Testis (tissue), 3 donors: Measurements from ENCODE around the gene ZMYND19. TPM values are rescaled to one million over a fixed set of nuclear protein-coding genes. Genes with fewer than 3 reads are reported as not detected.
A peak's percentile ranks its signal among the peaks of the same experiment; 100 is the strongest.

Experiments
- DNase-seq: peaks from one replicate; pipeline ENCODE4 v3.0.0-alpha.2; 2019
- H3K27ac ChIP-seq, 2 donors: fragments of 200-600 bp; sonication (generic); one replicate each; pipeline ENCODE4 v1.5.1; 2019
- H3K27me3 ChIP-seq: fragments of 200-600 bp; sonication (generic); one replicate; pipeline ENCODE4 v1.5.1; 2019
- H3K36me3 ChIP-seq: fragments of 200-600 bp; sonication (generic); one replicate; pipeline ENCODE4 v1.5.1; 2017; ENCODE audit warnings: low read depth; ENCODE audit errors: missing control alignments
- H3K4me1 ChIP-seq: fragments of 200-600 bp; sonication (generic); one replicate; pipeline ENCODE4 v1.5.1; 2019
- H3K4me3 ChIP-seq, 2 donors: fragments of 200-600 bp; sonication (generic); one replicate each; pipeline ENCODE4 v1.5.1; 2017 to 2019
- H3K9me3 ChIP-seq: fragments of 200-600 bp; sonication (generic); one replicate; pipeline ENCODE4 v1.5.1; 2017
- CTCF ChIP-seq, 3 experiments: fragments of 450-650 bp in 2 of 3; fragments of 200-600 bp in 1 of 3; sonication (generic) in 1 of 3; IDR thresholded peaks; one replicate each; pipeline ENCODE4 v1.5.1; 2016 to 2019; ENCODE audit warnings: antibody characterized with exemption in 3 of 3, mild to moderate bottlenecking in 2 of 3, moderate library complexity in 1 of 3
- POLR2A ChIP-seq: fragments of 450-650 bp; IDR thresholded peaks from one replicate; pipeline ENCODE4 v1.6.1; 2017; ENCODE audit warnings: antibody characterized with exemption, mild to moderate bottlenecking, moderate library complexity
- WGBS, 2 donors: methylation state at CpG; one replicate each; pipeline ENCODE4 v1.1.5; 2018; 5-methylcytosine and 5-hydroxymethylcytosine counted together
- intact Hi-C: fragments of 100-400 bp; cut with DNase I; formaldehyde crosslinking; loops from one replicate; pipeline ENCODE4 v1.15.1; 2023; ENCODE audit warnings: low total_unique reads
- polyA plus RNA-seq: library from polyadenylated mRNA; stranded (reverse); fragments of 350-450 nt; fragmentation: Illumina TruSeq; extraction: RNeasy Lipid Tissue Mini Kit (QIAGEN cat#74804); gene quantifications from one replicate; pipeline ENCODE4 v1.2.3, GENCODE V29; 2014; ENCODE audit warnings: low read depth, low replicate concordance; ENCODE audit not compliant: insufficient read depth
- total RNA-seq, 2 donors: library from RNA; depleted of rRNA; stranded (reverse); fragments of >200 nt; gene quantifications; one replicate each; pipeline ENCODE4 v1.2.3, GENCODE V29; 2016

Gene ZMYND19
- total and polyA plus RNA-seq, 3 donors from 2014 or later: 72.2 to 81.0 (median 73.8) TPM

- no peak overlapping the region for H3K4me3 ChIP-seq
- DNase-seq: no peak
- H3K36me3 ChIP-seq: no peaks in the 10 kb centered on the region
- peaks cover 19% of the 10 kb centered on the region for H3K4me1 ChIP-seq
- TF ChIP-seq POLR2A (no peak), CTCF (IDR thresholded peaks at IDR 0.05) (no peak)
- no peaks in the 10 kb centered on the region for H3K9me3 ChIP-seq
- intact Hi-C loops: no loop called here
- 91% methylated on average over 27 of the region's 27 CpGs; no CpG with 5 or more reads in 1 of the 2 donors for whole genome bisulfite sequencing, 2 donors
- no peak overlapping the region for H3K27ac ChIP-seq
- no peaks in the 10 kb centered on the region for H3K27me3 ChIP-seq
These were observed 23.6 kb upstream of the ZMYND19 start for GRCh38 chr9:137613738-137614523.

- Histone ChIP-seq H3K36me3 (no peaks in the 10 kb centered on the region), H3K27me3 (no peaks in the 10 kb centered on the region), H3K4me1 (peaks cover 19% of the 10 kb centered on the region), H3K9me3 (no peaks in the 10 kb centered on the region), H3K4me3 (no peak overlapping the region), H3K27ac (no peak overlapping the region)
- WGBS, 2 donors: 87 to 100% methylated on average over 1 to 5 of the region's 5 CpGs
- TF ChIP-seq POLR2A (no peak), CTCF (IDR thresholded peaks at IDR 0.05) (no peak)
- DNase-seq: no peak
- intact Hi-C loops: no loop called here
These were observed 22.9 kb upstream of the ZMYND19 start for GRCh38 chr9:137613259-137613658.

GRCh38 chr9:137612741-137613142 lies 22.4 kb upstream of the ZMYND19 start:
- H3K36me3 ChIP-seq: no peaks in the 10 kb centered on the region
- intact Hi-C loops: no loop called here
- peaks cover 19% of the 10 kb centered on the region for H3K4me1 ChIP-seq
- DNase-seq: no peak
- peak overlapping the region in 1 of 2 donors; percentile 1 for H3K27ac ChIP-seq
- H3K9me3 ChIP-seq: no peaks in the 10 kb centered on the region
- no peaks in the 10 kb centered on the region for H3K27me3 ChIP-seq
- no peak overlapping the region for H3K4me3 ChIP-seq
- WGBS, 2 donors: 61 to 63% methylated on average over 3 to 7 of the region's 8 CpGs
- TF ChIP-seq POLR2A (no peak), CTCF (IDR thresholded peaks at IDR 0.05) (no peak)

- Histone ChIP-seq H3K36me3 (no peaks in the 10 kb centered on the region), H3K27ac (peak overlapping the region in 1 of 2 donors; percentile 1), H3K4me1 (peaks cover 22% of the 10 kb centered on the region), H3K9me3 (no peaks in the 10 kb centered on the region), H3K27me3 (no peaks in the 10 kb centered on the region), H3K4me3 (no peak overlapping the region)
- no peak for DNase-seq
- TF ChIP-seq CTCF (IDR thresholded peaks at IDR 0.05) (no peak), POLR2A (no peak)
- 51 to 56% methylated on average over 13 to 21 of the region's 21 CpGs for WGBS, 2 donors
- intact Hi-C loops: no loop called here
These were observed 21.6 kb upstream of the ZMYND19 start for GRCh38 chr9:137611623-137612609.
